Stimulated activated naive CD4-positive, alpha-beta T cell (primary cell): Measurements from ENCODE around the gene ABHD8.

Experiments
- DNase-seq, 6 experiments: peaks; one replicate each; lab custom pipeline; 2025; lab: John Stamatoyannopoulos, UW

Gene ABHD8

DNA sequence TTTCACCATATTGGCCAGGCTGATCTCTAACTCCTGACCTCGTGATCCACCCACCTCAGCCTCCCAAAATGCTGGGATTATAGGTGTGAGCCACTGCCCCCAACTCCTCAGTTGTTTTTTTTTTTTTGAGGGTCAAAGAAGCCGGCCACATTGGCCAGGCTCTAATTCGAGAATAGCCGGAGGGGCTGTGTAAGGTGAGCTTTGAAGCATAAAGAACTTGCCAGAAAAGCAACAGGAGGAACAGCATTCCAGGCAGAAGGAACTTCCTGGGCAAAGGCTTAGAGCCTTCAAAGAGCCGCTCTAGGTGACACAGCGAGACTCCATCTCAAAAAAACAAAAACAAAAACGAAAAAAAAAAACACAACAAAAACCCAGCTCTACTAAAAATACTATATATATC lies 37.2 kb downstream of the ABHD8 start:
- DNase-seq = no peak

DNA sequence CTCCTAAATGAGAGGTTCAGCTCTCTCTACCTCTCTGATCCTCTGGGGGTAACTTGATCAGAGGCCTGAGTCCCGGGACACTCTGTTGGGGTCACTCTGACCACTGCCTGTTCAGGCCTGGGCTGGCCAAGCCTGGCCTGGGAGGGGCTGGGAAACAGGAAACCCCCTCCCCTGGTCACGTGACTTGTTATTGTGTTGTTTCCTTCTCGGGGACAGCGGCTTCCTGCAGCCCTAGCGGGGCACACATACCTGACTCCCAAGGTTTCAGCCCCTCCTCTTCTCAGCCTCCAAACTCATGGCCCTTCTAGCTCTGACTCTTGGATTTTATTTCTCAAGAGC lies 38.6 kb downstream of the ABHD8 start, which contains the start of gene USHBP1:
Gene USHBP1 (minus strand): TSS at position 105 of the 339 bp plus-strand sequence. CDS start 446 bp downstream, outside the sequence.
- no peak for DNase-seq

DNA sequence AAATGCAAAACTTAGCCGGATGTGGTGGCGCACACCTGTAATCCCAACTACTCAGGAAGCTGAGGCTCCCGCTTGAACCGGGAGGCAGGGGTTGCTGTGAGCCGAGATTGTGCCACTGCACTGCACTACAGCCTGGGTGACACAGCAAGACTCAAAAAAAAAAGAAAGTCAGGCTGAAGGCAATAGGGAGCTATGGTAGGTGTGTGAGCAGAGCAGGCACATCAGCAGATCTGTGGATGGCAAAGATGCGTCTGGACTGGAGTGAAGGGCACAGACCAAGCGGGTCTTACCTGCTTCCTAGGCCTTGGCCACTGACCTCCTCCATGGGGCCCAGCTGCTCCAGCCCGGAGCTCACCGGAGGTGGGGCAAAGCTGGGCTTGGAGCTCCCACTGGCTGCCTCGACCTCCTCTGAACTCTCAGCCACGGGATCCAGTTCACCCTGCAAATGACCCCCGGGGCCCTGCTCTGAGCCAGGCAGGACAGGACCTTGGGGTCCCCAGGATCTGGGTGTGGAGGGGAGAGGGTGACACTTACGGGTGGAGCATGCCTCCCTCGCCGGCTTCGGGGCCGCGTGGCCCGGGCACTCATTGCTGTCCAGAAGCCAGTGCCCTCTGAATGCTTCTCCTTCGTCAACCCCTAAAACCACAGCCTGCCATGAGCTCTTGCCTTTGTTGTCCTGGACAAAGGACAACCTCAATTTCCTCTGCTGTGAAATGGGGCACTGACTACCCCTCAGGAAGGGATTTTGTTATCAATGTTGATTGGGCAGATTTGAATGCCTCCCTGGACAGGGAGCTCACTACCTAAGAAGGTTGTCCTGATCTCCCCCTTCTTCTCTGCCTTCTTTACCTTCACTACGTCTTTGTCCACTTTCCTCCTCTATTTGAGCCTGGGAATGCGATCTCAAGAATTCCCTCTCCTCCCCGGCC lies 39.2 kb downstream of the ABHD8 start:
- DNase-seq = no peak

DNA sequence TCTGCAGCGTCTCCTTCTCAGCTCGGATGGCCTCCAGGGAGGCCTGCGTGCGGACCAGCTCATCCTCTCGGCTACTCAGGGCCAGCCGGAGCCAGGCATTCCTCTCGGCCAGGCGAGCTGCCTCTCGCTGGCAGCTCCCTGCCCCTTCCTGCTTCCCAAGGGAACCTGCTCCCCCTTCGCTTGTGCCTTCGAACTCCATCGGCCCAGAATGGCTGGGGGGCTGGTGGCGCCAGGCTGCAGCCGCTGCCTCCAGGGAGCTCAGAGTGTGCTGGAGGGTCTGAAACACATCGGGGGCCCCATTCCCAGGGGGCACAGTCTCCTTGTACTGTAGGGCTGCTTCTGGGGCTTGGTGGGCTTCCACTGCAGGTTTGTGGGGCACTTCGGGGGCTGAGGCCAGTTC lies 40.7 kb downstream of the ABHD8 start:
- no peak for DNase-seq

DNA sequence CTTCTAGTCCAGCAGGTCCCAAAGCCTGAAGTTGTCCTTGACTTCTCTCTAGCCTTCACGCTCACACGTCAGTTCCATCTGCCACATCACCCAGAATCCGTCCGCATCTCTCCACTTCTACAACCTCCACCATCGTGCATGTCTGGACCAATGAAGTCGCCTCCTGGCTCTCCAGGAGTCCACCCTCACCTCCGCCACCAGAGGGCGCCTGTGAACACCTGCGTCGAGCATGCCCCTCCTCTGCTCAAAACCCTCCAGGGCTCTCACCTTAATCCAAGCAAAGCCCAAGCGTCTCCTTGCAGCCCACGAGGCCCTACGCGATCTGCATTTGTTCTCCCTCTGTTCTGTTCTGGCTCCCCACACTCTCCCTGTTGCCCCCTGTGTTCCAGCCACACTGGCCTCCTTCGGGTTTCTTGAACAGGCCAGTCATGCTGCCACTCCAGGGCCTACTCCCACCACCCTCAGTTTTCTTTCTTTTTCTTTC lies 42.3 kb downstream of the ABHD8 start:
- peak; percentile 73 to 91 (median 84) for DNase-seq

DNA sequence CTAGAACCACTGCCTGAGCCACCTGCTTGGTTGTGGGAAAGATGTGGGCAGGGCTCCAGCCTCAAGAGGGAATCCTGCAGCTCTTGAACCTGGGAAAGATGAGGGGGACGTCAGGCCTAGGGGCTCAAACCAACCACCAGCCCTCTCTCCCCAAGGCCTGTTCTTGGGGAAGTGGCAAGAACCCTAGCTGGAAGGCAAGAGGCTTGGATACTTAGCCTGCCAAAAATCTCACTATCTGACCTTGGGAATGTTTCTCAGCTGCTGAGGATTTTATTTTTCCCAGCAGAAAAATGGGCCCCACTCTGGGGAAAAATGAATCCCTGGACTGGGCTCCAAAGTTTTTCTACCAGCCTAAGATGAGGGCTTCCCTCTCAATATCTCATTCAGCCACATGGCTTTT lies 43.3 kb downstream of the ABHD8 start:
- no peak for DNase-seq

DNA sequence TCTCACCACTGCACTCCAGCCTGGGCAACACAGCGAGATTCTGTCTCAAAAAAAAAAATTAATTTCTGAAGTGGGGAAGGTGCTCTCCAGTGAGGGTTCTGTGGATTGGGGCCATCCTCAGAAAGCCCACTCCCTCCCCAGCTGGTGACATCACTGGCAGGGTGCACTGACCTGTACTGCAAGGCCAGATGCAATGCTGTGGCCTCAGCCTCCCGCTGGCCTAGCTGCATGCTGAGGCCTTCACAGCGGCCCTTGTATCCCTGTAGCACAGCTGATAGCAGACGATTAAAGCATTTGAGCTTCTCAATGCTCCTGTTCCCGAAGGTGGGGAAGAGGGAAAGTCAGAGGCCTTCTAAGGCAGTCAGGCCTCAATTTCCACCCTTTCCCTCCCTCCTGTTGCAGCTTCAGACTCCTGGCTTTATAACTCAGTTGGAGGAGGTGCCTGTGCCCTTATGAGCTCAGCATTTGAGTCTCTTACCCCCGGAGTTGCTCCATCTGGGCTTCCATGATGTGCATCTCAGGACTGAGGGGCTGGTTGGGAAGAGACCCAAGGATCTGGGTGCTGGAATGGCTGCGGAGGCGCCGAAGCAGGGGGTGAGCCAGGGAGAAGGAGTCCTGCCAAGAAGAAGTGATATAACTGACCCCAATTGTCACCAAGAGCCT lies 44.0 kb downstream of the ABHD8 start:
- DNase-seq = no peak

DNA sequence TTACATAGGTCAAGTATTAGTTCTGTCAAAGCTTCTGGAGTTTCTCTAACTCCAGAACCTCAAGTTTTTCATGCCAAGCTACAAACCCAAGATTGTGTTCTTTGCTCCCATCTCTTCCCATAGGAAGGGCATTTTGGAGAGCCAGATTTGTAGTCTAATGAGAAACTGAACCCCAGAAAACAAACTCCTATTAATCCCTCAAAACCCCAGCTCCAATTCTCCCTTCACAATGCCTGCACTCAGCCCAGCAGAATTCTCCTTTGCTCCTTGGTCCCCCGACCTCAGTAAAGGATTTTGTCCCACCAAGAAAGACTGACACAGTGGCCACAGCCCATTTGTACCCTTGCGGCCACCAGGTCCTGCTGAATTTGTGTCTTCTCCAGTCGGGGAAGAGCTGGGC lies 47.1 kb downstream of the ABHD8 start:
- DNase-seq = no peak

DNA sequence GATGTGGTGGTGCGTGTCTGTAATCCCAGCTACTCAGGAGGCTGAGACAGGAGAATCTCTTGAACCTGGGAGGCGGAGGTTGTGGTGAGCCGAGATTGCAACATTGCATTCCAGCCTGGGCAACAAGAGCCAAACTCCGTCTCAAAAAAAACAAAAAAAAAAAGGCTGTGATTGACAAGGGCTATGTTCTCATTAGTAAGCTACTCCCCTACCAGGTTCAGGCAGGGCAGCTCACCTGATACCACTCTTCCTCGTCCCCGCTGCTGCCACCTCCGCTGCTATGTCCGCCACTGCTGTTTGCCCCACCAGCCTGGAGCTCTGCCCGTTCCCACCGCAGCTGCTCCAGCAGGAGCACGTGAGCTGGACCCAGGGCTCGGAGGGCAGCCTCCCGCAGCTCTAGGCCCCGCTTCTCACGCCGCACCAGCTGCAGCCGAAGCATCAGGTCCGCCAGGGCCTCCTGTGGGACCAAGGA lies 48.0 kb downstream of the ABHD8 start:
- no peak for DNase-seq

DNA sequence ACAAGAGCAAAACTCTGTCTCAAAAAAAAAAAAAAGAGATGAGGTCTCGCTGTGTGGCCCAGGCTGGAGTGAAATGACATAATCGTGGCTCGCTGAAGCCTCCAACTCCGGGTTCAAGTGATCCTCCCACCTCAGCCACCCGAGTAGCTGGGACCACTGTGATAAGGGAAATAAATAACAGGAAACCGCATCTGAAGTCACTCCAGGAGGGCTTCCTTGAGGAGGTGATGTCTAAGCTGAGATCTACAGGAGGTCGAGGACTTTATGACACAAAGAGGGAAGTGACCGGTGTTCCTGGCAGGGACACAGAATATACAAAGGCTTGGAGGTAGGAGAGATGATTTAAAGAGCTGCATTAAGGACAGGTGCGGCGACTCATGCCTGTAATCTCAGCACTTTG lies 48.6 kb downstream of the ABHD8 start:
- no peak for DNase-seq

DNA sequence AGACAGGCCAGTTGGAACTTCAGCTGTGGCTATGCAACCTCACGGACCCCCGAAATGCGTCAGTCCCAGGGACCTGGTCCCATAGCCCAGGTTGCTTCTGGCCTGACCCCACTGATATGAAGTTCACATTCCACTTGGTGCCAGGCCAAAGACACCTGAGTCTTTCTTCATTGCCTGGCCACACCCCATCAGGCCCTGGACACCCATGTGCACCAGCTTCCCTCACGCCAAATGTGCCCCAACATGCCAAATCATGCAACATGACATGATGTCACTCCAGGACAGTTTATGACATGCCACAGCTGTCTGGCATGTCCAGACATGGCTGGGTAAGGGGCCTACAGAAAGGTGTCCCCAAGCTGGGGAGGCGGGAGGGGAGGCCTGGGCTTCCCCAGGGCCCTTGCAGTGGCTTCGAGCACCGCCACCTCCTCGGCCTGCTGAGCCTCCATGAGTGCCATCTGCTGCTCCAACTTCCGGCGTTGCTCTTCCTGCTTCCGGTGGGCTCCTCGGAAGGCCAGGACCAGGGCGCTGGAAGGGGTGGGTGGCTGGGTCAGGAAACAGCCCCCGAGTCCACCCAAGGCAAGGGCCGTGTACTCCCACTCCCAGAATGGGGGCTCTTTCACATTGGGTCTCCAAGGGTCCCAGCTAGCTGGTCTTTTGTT lies 53.2 kb downstream of the ABHD8 start:
- no peak for DNase-seq

DNA sequence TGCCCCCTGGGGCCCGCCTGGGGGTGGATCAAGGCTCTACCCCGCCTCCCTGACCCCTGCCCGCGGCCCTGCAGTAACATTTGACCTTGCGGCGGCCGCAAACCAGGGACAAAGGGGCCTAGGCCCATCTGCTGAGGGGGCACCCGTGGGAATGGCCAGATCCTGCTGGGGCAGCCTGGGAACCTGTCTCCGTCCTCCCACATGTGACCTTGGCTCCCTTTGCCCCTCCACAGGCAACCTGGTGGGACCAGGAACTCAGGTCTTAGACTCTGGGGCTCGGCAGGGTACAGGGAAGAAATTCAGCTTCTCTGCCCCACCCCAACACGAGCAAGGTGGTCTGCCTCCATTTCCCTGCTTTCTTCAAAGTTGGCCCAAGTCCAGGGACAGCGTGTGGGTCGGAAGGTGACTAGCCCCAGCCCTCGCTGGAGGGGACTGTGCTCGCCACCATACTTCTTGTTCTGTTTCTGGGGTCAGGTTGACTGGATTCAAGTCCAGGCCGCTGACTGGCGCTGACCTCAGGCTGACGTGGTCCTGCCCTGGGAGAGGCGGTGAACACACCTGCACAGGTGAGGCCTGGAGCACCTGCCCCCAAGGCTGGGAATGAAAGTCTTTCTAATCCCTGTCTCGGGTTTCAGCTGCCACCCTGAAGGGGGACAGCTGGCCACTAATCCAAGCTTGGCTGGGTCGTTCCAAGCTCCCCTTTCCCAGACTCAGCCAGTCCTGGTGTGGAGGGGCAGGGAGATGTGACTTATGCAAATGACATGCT lies 55.0 kb downstream of the ABHD8 start:
- DNase-seq = no peak

DNA sequence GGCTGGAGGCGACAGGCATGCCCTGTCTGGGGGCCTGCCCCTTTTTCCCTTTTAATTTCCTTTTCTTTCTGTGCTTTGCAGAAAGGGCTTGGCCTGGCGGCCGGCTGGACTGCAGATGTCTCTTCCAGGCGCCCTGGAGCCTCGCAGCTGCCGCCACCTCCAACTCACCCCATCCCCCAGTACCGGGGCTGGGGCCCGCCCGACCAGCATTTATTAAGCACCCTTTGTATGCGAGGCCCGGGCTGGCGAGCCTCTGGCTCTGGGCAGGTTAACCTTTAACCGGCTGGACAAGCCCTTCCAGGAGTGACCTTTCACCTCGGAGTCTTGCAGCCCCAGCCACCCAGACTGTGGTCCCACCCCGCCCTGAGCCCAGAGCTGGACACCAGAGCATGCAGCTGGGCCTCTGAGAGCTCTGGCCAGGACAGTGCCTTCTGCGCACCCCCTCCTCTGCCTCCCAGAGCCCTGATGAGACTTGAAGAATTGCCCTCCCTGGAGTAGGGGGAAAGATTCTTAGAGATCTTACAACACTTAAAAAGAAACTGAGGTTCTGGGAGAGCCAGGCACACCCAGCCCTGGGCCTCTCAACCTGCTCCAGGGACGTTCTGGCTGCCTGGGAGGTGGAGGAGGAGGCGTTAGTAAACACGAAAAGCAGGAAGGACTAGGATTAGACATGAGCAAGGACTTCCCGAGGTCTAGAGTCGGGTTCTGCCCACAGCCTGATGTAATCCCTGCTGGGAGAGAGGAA lies 56.4 kb downstream of the ABHD8 start:
- no peak for DNase-seq

DNA sequence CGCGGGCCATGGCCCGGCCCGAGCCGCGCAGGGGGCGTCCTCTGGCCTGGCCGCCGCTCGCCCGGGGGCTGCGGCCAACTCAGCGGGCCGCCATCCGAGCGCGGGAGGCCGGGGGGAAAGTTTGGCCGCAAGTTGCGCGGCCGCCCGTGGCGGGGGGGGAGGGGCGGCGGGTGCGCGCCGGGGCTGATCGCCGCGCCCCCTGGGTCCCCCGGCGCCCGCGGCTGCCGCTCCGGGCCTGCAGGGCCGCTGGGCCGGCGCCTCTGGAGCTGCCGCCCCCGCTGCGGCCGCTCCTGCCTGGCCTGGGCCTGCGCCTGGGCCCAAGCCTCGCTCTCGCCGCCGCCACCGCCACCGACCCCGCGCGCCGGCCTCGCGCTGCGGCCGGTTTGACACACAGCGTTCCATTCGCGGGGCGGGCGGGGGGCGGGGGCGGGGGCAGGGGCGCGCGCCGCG lies 57.7 kb downstream of the ABHD8 start, which contains the start of gene NR2F6:
Gene NR2F6 (minus strand): TSS at position 385 of the 450 bp plus-strand sequence. CDS start 699 bp downstream, outside the sequence.
- DNase-seq = peak in 3 of 6 experiments; percentile 25 to 60 (median 49)

DNA sequence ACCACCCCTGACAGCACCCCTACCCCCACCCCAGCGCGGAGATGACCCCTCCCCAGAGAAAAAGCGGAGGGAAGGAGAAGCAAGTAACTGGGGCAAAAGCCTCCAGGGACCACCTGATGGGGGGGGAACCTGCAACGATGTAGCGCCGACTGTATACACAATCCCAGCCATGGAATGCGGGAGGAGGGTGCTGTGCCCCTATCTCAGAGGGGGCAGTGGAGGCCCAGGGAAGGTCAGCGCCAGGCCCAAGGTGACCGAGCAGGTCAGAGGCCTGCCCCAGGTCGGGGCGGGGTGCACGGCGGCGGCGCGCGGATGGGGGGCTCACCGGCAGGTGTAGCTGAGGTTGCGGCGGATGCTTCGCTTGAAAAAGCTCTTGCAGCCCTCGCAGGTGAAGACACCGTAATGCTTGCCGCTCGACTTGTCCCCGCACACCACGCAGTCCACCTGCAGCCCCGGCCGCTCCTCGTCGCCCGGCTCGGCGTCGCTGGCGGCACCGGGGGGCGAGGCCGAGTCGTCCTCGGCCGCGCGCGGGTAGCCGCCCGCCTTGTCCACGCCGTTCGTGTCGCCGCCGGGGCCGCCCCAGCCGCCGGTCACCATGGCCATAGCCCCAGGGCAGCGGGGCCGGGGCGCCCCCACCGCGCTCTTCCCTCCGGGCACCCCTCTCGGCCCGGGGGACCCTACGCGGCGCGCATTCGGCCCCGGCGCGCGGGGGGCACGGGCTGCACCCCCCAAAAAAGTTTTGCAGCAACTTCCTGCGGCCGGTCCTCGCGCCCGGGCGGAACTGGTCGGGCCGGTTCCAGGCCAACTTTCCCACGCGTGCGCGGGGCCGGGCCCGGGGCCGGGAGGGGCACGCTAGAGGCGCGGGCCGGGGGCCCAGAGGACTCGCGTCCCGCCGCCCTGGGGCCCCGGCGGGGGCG lies 58.3 kb downstream of the ABHD8 start:
- peak in 2 of 6 experiments; percentile 10 to 24 for DNase-seq

DNA sequence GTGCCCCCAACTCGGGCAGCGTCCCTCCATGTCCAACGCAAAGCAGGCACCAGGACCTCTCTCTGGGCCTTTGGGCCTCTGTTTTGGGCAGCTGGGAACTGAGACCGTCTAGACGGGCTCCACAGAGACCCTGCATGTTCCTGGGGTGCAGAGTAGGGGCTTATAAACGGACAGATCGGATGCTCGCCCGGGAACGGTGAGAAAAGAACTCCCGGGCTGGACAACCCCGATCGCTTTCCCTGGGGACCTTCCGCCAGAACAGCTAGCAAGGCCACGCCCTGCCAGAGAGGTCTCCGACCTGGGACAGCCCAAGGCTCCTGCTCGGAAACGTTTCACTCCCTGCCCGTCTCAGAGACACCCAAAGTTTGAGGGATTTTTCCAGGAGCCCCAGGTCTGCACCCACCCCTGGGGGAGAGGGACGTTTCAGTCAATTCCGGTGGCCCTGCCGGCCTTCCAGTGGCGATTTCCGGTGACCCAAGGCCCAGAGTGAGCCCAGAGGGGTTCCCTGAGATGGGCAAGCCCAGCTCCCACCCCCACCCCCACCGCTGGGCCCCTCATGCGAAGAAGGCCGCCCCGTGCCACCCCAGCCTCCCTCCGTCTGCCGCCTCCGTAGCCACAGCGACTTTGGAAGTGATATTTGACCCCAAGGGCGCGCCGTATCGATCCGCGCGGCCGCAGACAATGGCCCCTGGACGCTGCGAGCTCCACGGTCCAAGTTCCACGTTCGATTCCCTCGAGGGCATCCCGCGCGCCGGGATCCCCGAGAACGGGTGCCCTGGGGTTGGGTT lies 59.2 kb downstream of the ABHD8 start:
- DNase-seq = no peak

DNA sequence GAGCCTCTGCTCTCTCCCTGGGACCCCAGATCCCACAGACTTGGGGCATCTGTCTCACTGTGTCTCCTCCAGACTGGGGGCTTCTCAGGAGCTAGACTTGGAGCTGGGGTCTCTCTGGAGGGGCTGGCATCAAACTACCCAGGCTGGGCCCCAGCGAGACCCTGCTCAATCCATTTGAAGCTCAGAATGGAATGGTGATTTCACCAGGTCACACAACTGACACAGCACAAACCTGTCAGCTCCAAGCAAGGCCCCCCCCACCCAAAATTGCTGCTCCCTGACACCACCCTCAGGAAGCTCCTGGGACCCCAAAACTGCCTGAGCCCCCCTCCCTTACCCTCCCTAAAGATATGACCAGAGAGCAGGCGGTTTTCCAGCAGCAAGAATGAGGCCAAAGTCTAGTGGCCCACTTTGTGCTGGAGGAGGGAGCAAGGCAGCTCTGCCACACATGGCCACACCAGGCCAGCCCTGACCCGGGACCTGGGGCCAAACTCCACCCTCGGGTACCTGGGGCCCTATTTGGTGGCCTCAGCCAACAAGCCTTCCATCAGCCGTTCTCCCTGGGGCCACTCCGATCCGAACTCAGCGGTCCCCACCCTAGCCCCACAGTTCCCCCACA lies 59.9 kb downstream of the ABHD8 start:
- DNase-seq = no peak
